NCI-H748 (cell line): ENCODE data around the gene TMEM184C.

Experiments
- DNase-seq: peaks from one replicate; lab custom pipeline; 2025; ENCODE audit not compliant: unreplicated experiment; lab: John Stamatoyannopoulos, UW

Gene TMEM184C

GRCh38 chr4:147617173-147617840, at the start of gene TMEM184C:
Gene TMEM184C (plus strand): TSS chr4:147617397. CDS start chr4:147617957, 560 bp downstream.
- DNase-seq: peak; percentile 94

- no peak for DNase-seq
These were observed 46.6 kb upstream of the TMEM184C start for GRCh38 chr4:147570616-147571015.

GRCh38 chr4:147571036-147571770, 46.0 kb upstream of the TMEM184C start:
- DNase-seq: no peak

GRCh38 chr4:147576084-147576483, 41.1 kb upstream of the TMEM184C start:
- DNase-seq: no peak

GRCh38 chr4:147578051-147578476, 39.1 kb upstream of the TMEM184C start:
- DNase-seq: no peak

- DNase-seq: no peak
These were observed 38.6 kb upstream of the TMEM184C start for GRCh38 chr4:147578593-147578992.

GRCh38 chr4:147580396-147580795, 36.8 kb upstream of the TMEM184C start:
- no peak for DNase-seq

GRCh38 chr4:147581606-147582350, 35.4 kb upstream of the TMEM184C start:
- no peak for DNase-seq

- DNase-seq: no peak
These were observed 34.7 kb upstream of the TMEM184C start for GRCh38 chr4:147582386-147583060.

GRCh38 chr4:147583876-147584275, 33.3 kb upstream of the TMEM184C start:
- no peak for DNase-seq

- DNase-seq: no peak
These were observed 31.2 kb upstream of the TMEM184C start for GRCh38 chr4:147586032-147586431.

- no peak for DNase-seq
These were observed 30.6 kb upstream of the TMEM184C start for GRCh38 chr4:147586637-147587036.

GRCh38 chr4:147587041-147587440, 30.2 kb upstream of the TMEM184C start:
- DNase-seq: no peak

- DNase-seq: no peak
These were observed 27.6 kb upstream of the TMEM184C start for GRCh38 chr4:147589586-147589985.

- DNase-seq: peak; percentile 27
These were observed 26.8 kb upstream of the TMEM184C start for GRCh38 chr4:147590249-147590920.

GRCh38 chr4:147591106-147591505, 26.1 kb upstream of the TMEM184C start:
- no peak for DNase-seq

GRCh38 chr4:147594107-147594506, 23.1 kb upstream of the TMEM184C start:
- no peak for DNase-seq

GRCh38 chr4:147594578-147594977, 22.6 kb upstream of the TMEM184C start:
- DNase-seq: no peak

GRCh38 chr4:147596377-147596776, 20.8 kb upstream of the TMEM184C start:
- peak; percentile 1 for DNase-seq

- no peak for DNase-seq
These were observed 20.2 kb upstream of the TMEM184C start for GRCh38 chr4:147596981-147597380.

- DNase-seq: no peak
These were observed 19.6 kb upstream of the TMEM184C start for GRCh38 chr4:147597561-147597960.
